GM12878 (cell line): Measurements from ENCODE around the gene POLR3F. TPM values are rescaled to one million over a fixed set of nuclear protein-coding genes. Genes with fewer than 3 reads are reported as not detected.

Experiments
- ATAC-seq: fragments of 200-7000 bp; cut with Tn5 transposase; 3 replicates; pipeline ENCODE4 v1.9.1; 2020; ENCODE audit warnings: mild to moderate bottlenecking, moderate library complexity
- BruUV-seq: library from RNA; stranded (reverse); fragments of 400-500 nt; replicated peaks from 2 replicates; lab custom pipeline; 2021; lab: Mats Ljungman, UMichigan
- CTCF ChIA-PET: fragments of 300-600 bp; sonication (Branson Sonifier 250); formaldehyde crosslinking; extraction: SDS; loops from one replicate; lab custom pipeline; 2021; ENCODE audit warnings: inconsistent platforms; lab: Yijun Ruan, JAX
- POLR2A ChIA-PET: fragments of 350-600 bp; formaldehyde crosslinking; extraction: SDS; loops from one replicate; lab custom pipeline; 2021; ENCODE audit warnings: inconsistent platforms; lab: Charles Lee
- RAD21 ChIA-PET: fragments of 300-600 bp; sonication (Branson Sonifier 250); formaldehyde crosslinking; loops from one replicate; lab custom pipeline; 2023; ENCODE audit warnings: antibody characterized with exemption; ENCODE audit not compliant: unreplicated experiment; lab: Charles Lee
- SMC1A ChIA-PET: fragments of 300-600 bp; sonication (Branson Sonifier 250); formaldehyde crosslinking; loops from one replicate; lab custom pipeline; 2023; ENCODE audit not compliant: unreplicated experiment, uncharacterized antibody; lab: Charles Lee
- DNase-seq: peaks from one replicate; pipeline ENCODE4 v3.0.0-alpha.2; 2011; ENCODE audit warnings: low read depth, low spot score
- FAIRE-seq: peaks from 3 replicates; lab custom pipeline; 2011; peaks lifted over from hg19 to GRCh38; lab: Jason Lieb, UNC
- H2AFZ ChIP-seq: 2 replicates; pipeline ENCODE4 v1.6.0; 2011; ENCODE audit warnings: low read depth, low read length, control low read depth; ENCODE audit not compliant: control insufficient read depth
- H3K27ac ChIP-seq: 2 replicates; pipeline ENCODE4 v1.5.1; 2011; ENCODE audit warnings: control low read depth; ENCODE audit not compliant: control insufficient read depth, insufficient read depth
- H3K27me3 ChIP-seq, 2 experiments: replicated peaks in 1 of 2; 2 replicates each; pipeline versions ENCODE4 v1.6.0 to v1.6.1; 2011; ENCODE audit warnings: low read length in 1 of 2; ENCODE audit not compliant: control insufficient read depth in 2 of 2, insufficient read depth in 2 of 2
- H3K36me3 ChIP-seq, 2 experiments: 2 replicates each; pipeline ENCODE4 v1.5.1; 2011; ENCODE audit warnings: low read length in 1 of 2; ENCODE audit not compliant: control insufficient read depth in 2 of 2, insufficient read depth in 2 of 2
- H3K4me1 ChIP-seq: 2 replicates; pipeline ENCODE4 v1.6.1; 2011; ENCODE audit warnings: mild to moderate bottlenecking, low read length, moderate library complexity, mixed read lengths; ENCODE audit not compliant: control insufficient read depth, insufficient read depth
- H3K4me2 ChIP-seq: 2 replicates; pipeline ENCODE4 v1.6.0; 2011; ENCODE audit warnings: control low read depth; ENCODE audit not compliant: control insufficient read depth, insufficient read depth
- H3K4me3 ChIP-seq: fragments of 200-600 bp; sonication (generic); 2 replicates; pipeline ENCODE4 v1.5.1; 2016
- H3K79me2 ChIP-seq: 2 replicates; pipeline ENCODE4 v1.6.0; 2011; ENCODE audit warnings: low read length; ENCODE audit not compliant: control insufficient read depth, insufficient read depth
- H3K9ac ChIP-seq: 2 replicates; pipeline ENCODE4 v1.8.0; 2011; ENCODE audit warnings: low read length, control low read depth, mixed read lengths; ENCODE audit not compliant: control insufficient read depth, insufficient read depth
- H3K9me3 ChIP-seq: replicated peaks from 3 replicates; pipeline ENCODE4 v1.5.1; 2011; ENCODE audit warnings: mild to moderate bottlenecking, low read length; ENCODE audit not compliant: control insufficient read depth, insufficient read depth
- H4K20me1 ChIP-seq: 2 replicates; pipeline ENCODE4 v1.6.0; 2011; ENCODE audit not compliant: control insufficient read depth, insufficient read depth
- BACH1 ChIP-seq: fragments of 450-650 bp; IDR thresholded peaks from 2 replicates; pipeline ENCODE4 v1.6.1; 2017; ENCODE audit warnings: mild to moderate bottlenecking, borderline replicate concordance
- CREM ChIP-seq: IDR thresholded peaks from 2 replicates; pipeline ENCODE4 v1.6.1; 2014; ENCODE audit warnings: antibody characterized with exemption, low read depth
- DPF2 ChIP-seq: fragments of 450-650 bp; IDR thresholded peaks from 2 replicates; pipeline ENCODE4 v1.6.1; 2017; ENCODE audit warnings: mild to moderate bottlenecking
- FOXK2 ChIP-seq: fragments of 450-650 bp; IDR thresholded peaks from 2 replicates; pipeline ENCODE4 v1.6.1; 2017; ENCODE audit warnings: mild to moderate bottlenecking, moderate library complexity
- FOXM1 ChIP-seq: IDR thresholded peaks from 2 replicates; pipeline ENCODE4 v1.6.1; 2012; ENCODE audit warnings: low read depth, mild to moderate bottlenecking, inconsistent platforms, low read length, moderate library complexity
- GABPA ChIP-seq: IDR thresholded peaks from 2 replicates; pipeline ENCODE4 v1.6.1; 2014; ENCODE audit warnings: antibody characterized with exemption, low read depth, mild to moderate bottlenecking, inconsistent platforms
- HCFC1 ChIP-seq: fragments of 150-350 bp; IDR thresholded peaks from 2 replicates; pipeline ENCODE4 v1.6.1; 2014; ENCODE audit warnings: low read length
- IKZF2 ChIP-seq, 2 experiments: fragments of 450-650 bp; IDR thresholded peaks; 2 replicates each; pipeline ENCODE4 v1.6.1; 2017; ENCODE audit warnings: mild to moderate bottlenecking in 2 of 2, moderate library complexity in 2 of 2
- NFXL1 ChIP-seq: fragments of 450-650 bp; IDR thresholded peaks from 2 replicates; pipeline ENCODE4 v1.6.1; 2017; ENCODE audit warnings: antibody characterized with exemption, mild to moderate bottlenecking, borderline replicate concordance
- NFYB ChIP-seq: IDR thresholded peaks from 2 replicates; pipeline ENCODE4 v1.6.1; 2011; ENCODE audit warnings: low read depth, mild to moderate bottlenecking, low read length, improper control_type of control experiment, moderate library complexity; ENCODE audit not compliant: insufficient read depth
- NR2F1 ChIP-seq: fragments of 450-650 bp; conservative IDR thresholded peaks from 2 replicates; pipeline ENCODE4 v1.6.1; 2017; ENCODE audit warnings: mild to moderate bottlenecking
- RAD21 ChIP-seq: IDR thresholded peaks from 2 replicates; pipeline ENCODE4 v1.6.1; 2011; ENCODE audit warnings: mild to moderate bottlenecking, low read depth, low read length, moderate library complexity; ENCODE audit not compliant: insufficient read depth
- RELA ChIP-seq: fragments of 450-650 bp; IDR thresholded peaks from 2 replicates; pipeline ENCODE4 v1.8.0; 2014; ENCODE audit warnings: borderline replicate concordance; ENCODE audit not compliant: partially characterized antibody
- SMARCA5 ChIP-seq: fragments of 450-650 bp; IDR thresholded peaks from 2 replicates; pipeline ENCODE4 v1.6.1; 2017; ENCODE audit warnings: mild to moderate bottlenecking
- SMC3 ChIP-seq: IDR thresholded peaks from 2 replicates; pipeline ENCODE4 v1.6.1; 2011; ENCODE audit warnings: low read length, improper control_type of control experiment, borderline replicate concordance
- WGBS: methylation state at CpG from one replicate; pipeline ENCODE4 v1.1.6; 2016; ENCODE audit warnings: low lambda C conversion rate; ENCODE audit not compliant: insufficient replicate concordance, insufficient coverage; ENCODE audit errors: missing lambda C conversion rate; 5-methylcytosine and 5-hydroxymethylcytosine counted together
- in situ Hi-C: fragments of 300-500 bp; cut with MboI; formaldehyde crosslinking; loops from 9 replicates; pipeline ENCODE4 v1.14.3; 2018; ENCODE audit warnings: mixed read lengths
- intact Hi-C: fragments of 100-400 bp; cut with micrococcal nuclease; formaldehyde crosslinking; loops from one replicate; pipeline ENCODE4 v1.14.2; 2022; ENCODE audit not compliant: unreplicated experiment
- polyA plus RNA-seq, 11 experiments: library from polyadenylated mRNA; depleted of rRNA in 4 of 11; unstranded in 6 of 11; stranded (reverse) in 5 of 11; fragments of >200 nt; fragmentation: Nextera tagmentation in 4 of 11; fragmentation: Illumina TruSeq in 1 of 11; extraction: Ambion mirVana in 4 of 11; extraction: Trizol in 1 of 11; gene quantifications; 1 replicate in 1 of 11; 2 replicates in 10 of 11; pipeline versions ENCODE4 v1.2.1 to v1.2.3, GENCODE V29; 2011 to 2016; ENCODE audit warnings: inconsistent platforms in 2 of 11, missing spikeins in 2 of 11, low read depth in 1 of 11
- total RNA-seq, 4 experiments: library from RNA; depleted of rRNA in 3 of 4; stranded (reverse); fragments of >200 nt in 3 of 4; fragmentation: Illumina TruSeq in 1 of 4; extraction: Trizol in 1 of 4; gene quantifications; 2 replicates each; pipeline versions ENCODE4 v1.2.1 to v1.2.3, GENCODE V29; 2013 to 2021
- TF ChIP-seq, protein P1 (sequence below): IDR thresholded peaks from 2 replicates; pipeline ENCODE4 v1.6.1; 2011; ENCODE audit warnings: borderline replicate concordance, low read depth, mild to moderate bottlenecking, moderate library complexity, low read length; ENCODE audit not compliant: insufficient read depth, poor library complexity, severe bottlenecking
- TF ChIP-seq, protein P2 (sequence below): IDR thresholded peaks from 2 replicates; pipeline ENCODE4 v1.6.1; 2011; ENCODE audit warnings: low read depth, mild to moderate bottlenecking, low read length, moderate library complexity, borderline replicate concordance; ENCODE audit errors: extremely low read depth
- TF ChIP-seq, protein P3 (sequence below): IDR thresholded peaks from 2 replicates; pipeline ENCODE4 v1.6.1; 2012; ENCODE audit warnings: low read depth, low read length, improper control_type of control experiment
- TF ChIP-seq, protein P4 (sequence below): IDR thresholded peaks from 2 replicates; pipeline ENCODE4 v1.6.1; 2012; ENCODE audit warnings: low read depth, low read length, improper control_type of control experiment

The POLR3F gene
- total and polyA plus RNA-seq, 10 of the 15 experiments (the other 5 are each of a cell fraction or from before 2014, with no cell fraction given) = 8.7 to 18.1 (median 12.6) TPM

DNA sequence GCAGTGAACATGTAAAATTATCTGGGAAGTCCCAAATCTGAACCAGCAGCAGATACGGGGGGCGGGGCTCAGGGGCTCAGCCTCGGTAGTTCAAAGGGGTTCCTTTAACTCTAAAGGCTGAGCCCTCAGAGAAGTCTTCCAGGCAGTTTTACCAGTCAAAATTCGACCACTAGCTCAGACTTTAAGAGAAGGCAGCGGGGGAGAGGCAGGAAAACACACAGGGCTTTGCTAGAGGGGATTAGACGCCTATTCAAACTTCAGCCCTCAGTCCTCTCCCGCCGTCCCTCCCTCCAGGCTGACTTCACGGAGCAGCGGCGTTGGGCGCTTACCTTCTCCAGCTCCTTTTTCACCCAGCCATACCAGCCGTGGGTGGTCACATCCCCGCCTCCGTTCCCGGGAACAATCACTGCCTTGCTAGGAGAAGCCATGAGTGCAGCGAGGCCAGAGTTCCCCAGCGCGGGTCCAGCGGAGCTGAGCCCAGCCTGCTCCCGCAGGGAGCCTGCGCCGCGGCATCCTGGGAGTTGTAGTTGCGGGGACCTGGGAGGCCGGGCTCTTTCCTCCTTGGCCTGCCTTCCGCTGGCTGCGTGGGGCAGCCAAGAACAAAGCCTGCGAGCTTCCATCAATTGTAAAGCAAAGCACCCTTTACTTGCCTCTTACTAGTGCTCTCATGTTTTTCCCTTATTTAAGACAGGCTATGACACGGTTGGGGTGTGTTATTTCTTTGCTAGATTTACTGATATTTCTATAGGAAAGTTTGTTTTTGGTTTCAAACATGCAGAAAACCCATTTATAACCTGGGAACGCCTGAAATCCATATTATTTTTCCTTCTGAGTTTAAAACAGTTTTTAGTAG lies 29.8 kb downstream of the POLR3F start, which contains the start of gene RBBP9:
RBBP9 (minus strand) TSS at position 486 of the 853 bp plus-strand sequence; CDS start at position 428, 58 bp downstream.
- ChIA-PET SMC1A (interaction anchor here (0.9 to 3.9 kb wide), 10 partner anchors 10 to 84 kb away, joined by 3 to 83 read pairs (median 5); partner anchors contain the start of genes DZANK1, POLR3F and SEC23B), POLR2A (interaction anchor here (0.7 to 4.7 kb wide), 6 partner anchors 9 to 209 kb away, joined by 3 to 96 read pairs (median 6); partner anchors contain the start of genes DZANK1, POLR3F, SEC23B and SMIM26), CTCF (interaction anchor here (0.7 to 5.2 kb wide), 7 partner anchors 8 to 83 kb away, joined by 3 to 46 read pairs (median 4); partner anchors contain the start of genes DZANK1, POLR3F and SEC23B), RAD21 (interaction anchor here (1.0 to 4.0 kb wide), 11 partner anchors 8 to 926 kb away, joined by 3 to 67 read pairs (median 4); partner anchors contain the start of genes DZANK1, POLR3F and SEC23B)
- no TSS peak for BruUV-seq
- DNase-seq (peak; percentile 31), ATAC-seq (peak; percentile 100), FAIRE-seq (peak; percentile 27)
- intact Hi-C loops = loop anchor here (1.0 to 2.0 kb wide), 2 partner anchors 10 to 70 kb away; partner anchors contain the start of genes SEC23B and SMIM26
- H3K27me3 ChIP-seq = no peaks in the 10 kb centered on the region
- H4K20me1 ChIP-seq = no peaks in the 10 kb centered on the region
- H3K36me3 ChIP-seq = 0 out of 4 replicates have a peak, but pooled peaks cover 0 to 3% of the 10 kb centered on the region in 2 experiments
- H3K4me1 ChIP-seq = no peaks in the 10 kb centered on the region
- H3K4me3 ChIP-seq = peak within 1 kb of the TSS; percentile 73
- H3K9ac ChIP-seq = peak within 1 kb of the TSS; percentile 58
- H3K9me3 ChIP-seq = no peaks in the 10 kb centered on the region
- 4% methylated on average over 31 of the region's 31 CpGs for WGBS
- H3K79me2 ChIP-seq = no peaks in the 10 kb centered on the region
- in situ Hi-C loops = no loop called here
- peak within 1 kb of the TSS; percentile 1 for H3K4me2 ChIP-seq
- peak within 1 kb of the TSS; percentile 94 for H2AFZ ChIP-seq
- H3K27ac ChIP-seq = peak within 1 kb of the TSS; percentile 45
- peak; percentile 13 for TF ChIP-seq RELA
- 0 out of 2 replicates have a peak, but pooled peaks have one; percentile 41 for TF ChIP-seq SMARCA5
- no peak for TF ChIP-seq RAD21
- TF ChIP-seq, protein P1, sequence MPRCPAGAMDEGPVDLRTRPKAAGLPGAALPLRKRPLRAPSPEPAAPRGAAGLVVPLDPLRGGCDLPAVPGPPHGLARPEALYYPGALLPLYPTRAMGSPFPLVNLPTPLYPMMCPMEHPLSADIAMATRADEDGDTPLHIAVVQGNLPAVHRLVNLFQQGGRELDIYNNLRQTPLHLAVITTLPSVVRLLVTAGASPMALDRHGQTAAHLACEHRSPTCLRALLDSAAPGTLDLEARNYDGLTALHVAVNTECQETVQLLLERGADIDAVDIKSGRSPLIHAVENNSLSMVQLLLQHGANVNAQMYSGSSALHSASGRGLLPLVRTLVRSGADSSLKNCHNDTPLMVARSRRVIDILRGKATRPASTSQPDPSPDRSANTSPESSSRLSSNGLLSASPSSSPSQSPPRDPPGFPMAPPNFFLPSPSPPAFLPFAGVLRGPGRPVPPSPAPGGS = no peak
- peak; percentile 50; the same call in 1 of the 2 replicates for TF ChIP-seq CREM
- TF ChIP-seq SMC3 = no peak
- TF ChIP-seq, protein P2, sequence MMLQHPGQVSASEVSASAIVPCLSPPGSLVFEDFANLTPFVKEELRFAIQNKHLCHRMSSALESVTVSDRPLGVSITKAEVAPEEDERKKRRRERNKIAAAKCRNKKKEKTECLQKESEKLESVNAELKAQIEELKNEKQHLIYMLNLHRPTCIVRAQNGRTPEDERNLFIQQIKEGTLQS = no peak
- 0 out of 2 replicates have a peak, but pooled peaks have one; percentile 51 for TF ChIP-seq BACH1
- TF ChIP-seq IKZF2 (IDR thresholded peaks at IDR 0.05) = peak; percentile 46 to 52; a peak in 3 of 4 replicates
- no peak for TF ChIP-seq FOXK2
- TF ChIP-seq, protein P3, sequence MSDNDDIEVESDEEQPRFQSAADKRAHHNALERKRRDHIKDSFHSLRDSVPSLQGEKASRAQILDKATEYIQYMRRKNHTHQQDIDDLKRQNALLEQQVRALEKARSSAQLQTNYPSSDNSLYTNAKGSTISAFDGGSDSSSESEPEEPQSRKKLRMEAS = 0 out of 2 replicates have a peak, but pooled peaks have one; percentile 49
- peak; percentile 92 for TF ChIP-seq HCFC1
- peak; percentile 48; the same call in 1 of the 2 replicates for TF ChIP-seq DPF2
- TF ChIP-seq, protein P4, sequence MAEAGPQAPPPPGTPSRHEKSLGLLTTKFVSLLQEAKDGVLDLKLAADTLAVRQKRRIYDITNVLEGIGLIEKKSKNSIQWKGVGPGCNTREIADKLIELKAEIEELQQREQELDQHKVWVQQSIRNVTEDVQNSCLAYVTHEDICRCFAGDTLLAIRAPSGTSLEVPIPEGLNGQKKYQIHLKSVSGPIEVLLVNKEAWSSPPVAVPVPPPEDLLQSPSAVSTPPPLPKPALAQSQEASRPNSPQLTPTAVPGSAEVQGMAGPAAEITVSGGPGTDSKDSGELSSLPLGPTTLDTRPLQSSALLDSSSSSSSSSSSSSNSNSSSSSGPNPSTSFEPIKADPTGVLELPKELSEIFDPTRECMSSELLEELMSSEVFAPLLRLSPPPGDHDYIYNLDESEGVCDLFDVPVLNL = no peak
- no peak for TF ChIP-seq FOXM1
- TF ChIP-seq NR2F1 = no peak
- TF ChIP-seq NFXL1 = no peak
- peak; percentile 62 for TF ChIP-seq GABPA
- no peak for TF ChIP-seq NFYB
